BE2C (cell line): ENCODE measurements around the gene RNF180.

Experiments used
- DNase-seq: peaks from one replicate; pipeline ENCODE4 v3.0.0-alpha.2; 2020
- H3K27me3 ChIP-seq: fragments of 250-450 bp; sonication (Bioruptor Pico); 2 replicates; pipeline ENCODE4 v1.5.1; 2020; ENCODE audit warnings: mild to moderate bottlenecking
- H3K36me3 ChIP-seq: fragments of 250-450 bp; sonication (Bioruptor Pico); 2 replicates; pipeline ENCODE4 v1.5.1; 2020; ENCODE audit warnings: mild to moderate bottlenecking
- H3K4me1 ChIP-seq: fragments of 250-450 bp; sonication (Bioruptor Pico); 2 replicates; pipeline ENCODE4 v1.5.1; 2020
- H3K4me3 ChIP-seq: 2 replicates; pipeline ENCODE4 v1.5.1; 2011; ENCODE audit warnings: low read depth, low read length
- H3K9me3 ChIP-seq: fragments of 250-450 bp; sonication (Bioruptor Pico); 2 replicates; pipeline ENCODE4 v1.5.1; 2020
- TF ChIP-seq, protein P1 (sequence below): IDR thresholded peaks from 2 replicates; pipeline ENCODE4 v1.5.1; 2012; ENCODE audit warnings: mild to moderate bottlenecking, low read depth, low read length

Gene RNF180

DNA sequence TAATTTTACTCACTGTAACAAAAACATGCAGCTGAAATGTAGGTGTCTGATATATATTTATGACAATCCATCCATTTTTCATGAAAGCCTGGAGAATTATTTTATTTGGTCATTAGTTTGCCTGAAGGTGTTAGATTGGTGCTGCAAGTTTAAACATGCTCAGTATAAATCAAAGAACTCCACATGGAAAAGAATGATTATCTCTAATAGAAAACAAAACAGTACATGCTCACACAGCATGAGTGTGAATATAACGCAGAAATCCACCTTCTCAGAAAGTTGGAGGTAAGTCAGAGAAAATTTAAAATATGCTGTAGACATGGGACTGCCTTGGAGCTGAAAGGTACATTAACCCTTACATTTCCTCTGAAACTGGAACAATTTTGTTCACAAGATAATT is 174.7 kb downstream of the RNF180 start:
- DNase-seq = no peak
- TF ChIP-seq, protein P1, sequence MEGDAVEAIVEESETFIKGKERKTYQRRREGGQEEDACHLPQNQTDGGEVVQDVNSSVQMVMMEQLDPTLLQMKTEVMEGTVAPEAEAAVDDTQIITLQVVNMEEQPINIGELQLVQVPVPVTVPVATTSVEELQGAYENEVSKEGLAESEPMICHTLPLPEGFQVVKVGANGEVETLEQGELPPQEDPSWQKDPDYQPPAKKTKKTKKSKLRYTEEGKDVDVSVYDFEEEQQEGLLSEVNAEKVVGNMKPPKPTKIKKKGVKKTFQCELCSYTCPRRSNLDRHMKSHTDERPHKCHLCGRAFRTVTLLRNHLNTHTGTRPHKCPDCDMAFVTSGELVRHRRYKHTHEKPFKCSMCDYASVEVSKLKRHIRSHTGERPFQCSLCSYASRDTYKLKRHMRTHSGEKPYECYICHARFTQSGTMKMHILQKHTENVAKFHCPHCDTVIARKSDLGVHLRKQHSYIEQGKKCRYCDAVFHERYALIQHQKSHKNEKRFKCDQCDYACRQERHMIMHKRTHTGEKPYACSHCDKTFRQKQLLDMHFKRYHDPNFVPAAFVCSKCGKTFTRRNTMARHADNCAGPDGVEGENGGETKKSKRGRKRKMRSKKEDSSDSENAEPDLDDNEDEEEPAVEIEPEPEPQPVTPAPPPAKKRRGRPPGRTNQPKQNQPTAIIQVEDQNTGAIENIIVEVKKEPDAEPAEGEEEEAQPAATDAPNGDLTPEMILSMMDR = no peak
- Histone ChIP-seq H3K4me3 (no peak overlapping the region), H3K27me3 (no peaks in the 10 kb centered on the region), H3K36me3 (no peaks in the 10 kb centered on the region), H3K9me3 (no peaks in the 10 kb centered on the region), H3K4me1 (no peaks in the 10 kb centered on the region)

DNA sequence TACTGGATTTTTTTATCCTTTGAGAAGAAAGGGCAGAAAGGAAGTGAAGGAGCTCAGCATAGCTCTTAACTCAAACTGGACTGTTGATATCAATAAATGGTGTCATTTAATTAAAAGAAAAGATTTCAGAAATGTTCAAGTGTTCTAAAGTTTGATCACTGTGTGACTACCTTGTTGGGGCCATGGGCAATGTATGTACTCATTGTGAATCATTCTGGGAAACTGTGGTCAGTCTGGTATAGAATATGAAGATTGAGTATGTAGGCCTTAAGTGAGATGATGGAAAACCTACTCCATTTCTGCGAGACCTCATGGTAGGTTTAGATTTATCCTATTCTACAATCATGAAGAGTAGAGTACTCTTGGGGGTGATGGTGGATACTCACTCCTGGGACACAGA is 175.7 kb downstream of the RNF180 start:
- Histone ChIP-seq H3K9me3 (no peaks in the 10 kb centered on the region), H3K27me3 (no peaks in the 10 kb centered on the region), H3K4me1 (no peaks in the 10 kb centered on the region), H3K4me3 (no peak overlapping the region), H3K36me3 (no peaks in the 10 kb centered on the region)
- DNase-seq = no peak
- TF ChIP-seq, protein P1 = no peak

DNA sequence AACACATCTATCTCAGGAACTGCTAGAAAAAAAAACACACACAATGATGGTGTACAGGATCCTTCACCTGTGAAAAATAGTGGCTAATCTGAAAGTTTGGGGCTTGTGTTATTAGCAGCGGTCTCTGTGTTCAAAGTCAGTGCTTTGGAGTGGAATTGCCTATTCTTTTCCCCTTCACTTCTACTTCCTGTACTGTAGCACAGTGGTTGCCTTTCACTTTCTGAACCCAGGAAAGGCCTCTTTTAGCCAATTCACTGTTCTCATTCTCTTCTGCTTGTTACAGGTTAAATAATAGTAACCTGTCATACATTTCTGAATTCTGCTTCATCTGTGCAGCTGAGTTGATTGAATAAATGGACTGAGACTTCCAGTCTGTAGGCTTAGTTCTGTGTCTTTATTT is 178.9 kb downstream of the RNF180 start:
- H3K4me1 ChIP-seq = no peaks in the 10 kb centered on the region
- TF ChIP-seq, protein P1 = no peak
- DNase-seq = no peak

DNA sequence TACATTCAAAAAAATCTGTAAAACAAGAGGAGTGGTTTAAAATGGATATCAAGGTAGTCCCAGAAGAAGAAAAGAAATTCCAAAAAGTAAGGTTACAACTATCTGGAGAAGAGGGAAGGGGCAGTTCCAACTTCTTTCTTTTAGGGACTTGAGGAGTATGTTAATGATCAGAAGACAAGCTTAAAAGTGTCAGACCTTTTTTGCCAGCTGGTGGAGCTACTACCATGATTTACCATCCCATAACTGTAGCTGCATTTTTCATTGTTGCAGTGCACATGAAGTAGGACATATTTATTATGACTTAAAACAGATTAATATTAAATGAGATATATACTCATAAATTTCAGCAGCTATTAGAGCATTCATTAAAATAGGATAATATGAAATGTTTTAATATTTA is 181.7 kb downstream of the RNF180 start:
- Histone ChIP-seq H3K27me3 (no peaks in the 10 kb centered on the region), H3K9me3 (no peaks in the 10 kb centered on the region), H3K36me3 (no peaks in the 10 kb centered on the region), H3K4me3 (no peak overlapping the region), H3K4me1 (no peaks in the 10 kb centered on the region)
- DNase-seq = no peak
- TF ChIP-seq, protein P1 = no peak

More for the DNA sequence above, 178.9 kb downstream of the RNF180 start:
- H3K27me3 ChIP-seq = no peaks in the 10 kb centered on the region
- H3K9me3 ChIP-seq = no peaks in the 10 kb centered on the region
- H3K36me3 ChIP-seq = no peaks in the 10 kb centered on the region
- no peak overlapping the region for H3K4me3 ChIP-seq

DNA sequence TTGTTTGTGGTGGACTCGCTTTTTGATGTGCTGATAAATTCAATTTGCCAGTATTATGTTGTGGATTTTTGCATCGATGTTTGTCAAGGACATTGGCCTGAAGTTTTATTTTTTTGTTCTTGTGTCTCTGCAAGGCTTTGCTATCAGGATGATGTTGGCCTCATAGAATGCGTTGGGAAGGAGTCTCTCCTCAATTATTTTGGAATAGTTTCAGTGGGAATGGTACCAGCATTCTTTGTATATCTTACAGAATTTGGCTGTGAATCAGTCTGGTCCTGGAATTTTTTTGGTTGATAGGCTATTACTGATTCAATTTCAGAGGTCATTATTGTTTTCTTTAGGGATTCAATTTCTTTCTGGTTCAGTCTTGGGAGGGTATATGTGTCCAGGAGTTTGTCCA is 198.8 kb downstream of the RNF180 start:
- Histone ChIP-seq H3K36me3 (no peaks in the 10 kb centered on the region), H3K4me3 (no peak overlapping the region), H3K4me1 (no peaks in the 10 kb centered on the region), H3K27me3 (no peaks in the 10 kb centered on the region), H3K9me3 (no peaks in the 10 kb centered on the region)
- DNase-seq = no peak
- TF ChIP-seq, protein P1 = no peak

DNA sequence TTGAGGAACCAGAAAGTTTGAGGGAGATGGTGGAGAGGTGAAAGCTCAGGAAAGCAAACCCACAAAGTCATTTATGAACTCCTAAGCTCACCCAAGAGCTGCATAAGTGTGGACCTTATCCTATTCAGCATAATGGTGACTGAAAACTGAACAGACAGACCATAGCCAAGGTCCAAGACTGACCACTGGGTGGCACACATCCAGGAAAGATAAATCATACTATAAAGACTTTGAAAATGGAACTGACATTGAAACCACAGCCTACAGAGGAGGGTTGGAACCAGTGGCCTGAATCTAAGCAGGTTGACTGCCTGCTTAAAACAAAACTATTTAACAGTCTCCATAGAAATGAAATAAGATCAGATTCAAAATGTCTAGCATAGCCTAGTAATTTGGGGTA is 219.1 kb downstream of the RNF180 start:
- Histone ChIP-seq H3K9me3 (no peaks in the 10 kb centered on the region), H3K4me1 (no peaks in the 10 kb centered on the region), H3K4me3 (no peak overlapping the region), H3K36me3 (no peaks in the 10 kb centered on the region), H3K27me3 (no peaks in the 10 kb centered on the region)
- peak; percentile 12 for DNase-seq
- TF ChIP-seq, protein P1 = peak; percentile 36
